ENCODE results near the gene ZNF507.

The ZNF507 gene

DNA sequence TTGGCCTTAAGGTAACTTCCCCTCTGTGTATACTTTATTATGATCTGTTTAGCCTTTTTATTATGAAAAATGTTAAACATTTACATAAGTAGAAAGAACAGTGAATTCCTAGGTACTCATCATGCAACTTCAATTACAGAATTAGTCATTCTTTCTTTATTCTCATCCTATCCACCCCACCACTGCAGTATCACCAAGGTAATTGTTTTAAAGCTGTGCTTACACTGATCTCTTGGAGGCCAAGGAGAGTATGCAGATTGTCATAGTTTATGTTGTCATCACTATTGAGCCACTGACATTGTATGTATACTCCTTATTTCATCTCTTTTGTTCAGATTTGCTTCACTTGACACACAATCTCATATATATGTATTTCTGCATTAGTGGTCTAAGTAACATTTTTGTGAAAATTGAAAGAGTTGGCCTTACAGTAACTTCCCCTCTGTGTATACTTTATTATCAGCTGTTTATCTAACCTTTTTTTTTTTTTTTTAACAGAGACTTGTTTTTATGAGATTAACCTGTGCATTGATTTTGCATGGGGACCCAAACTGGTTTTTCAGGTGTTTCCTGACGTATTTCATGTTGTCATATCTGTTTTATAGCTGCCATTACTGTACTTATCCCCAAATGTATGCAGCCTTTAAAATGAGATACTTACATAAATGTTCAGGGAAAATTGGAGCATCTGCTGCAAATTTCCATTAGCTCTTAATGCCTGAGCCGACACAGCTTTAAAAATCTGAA, 4.5 kb downstream of the ZNF507 start:
- H3K9ac ChIP-seq (ENCODE audit: low read length) = no peak overlapping the region
- H3K79me1 ChIP-seq (ENCODE audit: low read length) = peaks cover 14% of the 10 kb centered on the region
- WGBS (ENCODE audit: extremely low coverage, insufficient coverage, low lambda C conversion rate) = no CpG with 5 or more reads among the region's 2 CpGs
- H3K79me2 ChIP-seq (ENCODE audit: control insufficient read depth, insufficient read depth, low read length) = peaks cover 11% of the 10 kb centered on the region
- no peak overlapping the region for H2AK5ac ChIP-seq (ENCODE audit: low read length)
- H3K4me1 ChIP-seq (ENCODE audit: control insufficient read depth, low read depth, low read length) = no peaks in the 10 kb centered on the region
- no peak overlapping the region for H2BK5ac ChIP-seq (ENCODE audit: low read length)
- H3K27me3 ChIP-seq (ENCODE audit: insufficient read depth, low read length, poor library complexity) = no peaks in the 10 kb centered on the region
- H4K8ac ChIP-seq (ENCODE audit: low read depth, low read length) = no peak overlapping the region
- peaks cover 10% of the 10 kb centered on the region for H3K36me3 ChIP-seq (ENCODE audit: control insufficient read depth, insufficient read depth, low read length)
- H2BK15ac ChIP-seq (replicated peaks; ENCODE audit: low read depth) = no peak overlapping the region
- H3K18ac ChIP-seq (ENCODE audit: low read length) = no peak overlapping the region
- no peak overlapping the region for H4K5ac ChIP-seq (ENCODE audit: low read length)
- H3K4me2 ChIP-seq (ENCODE audit: low read length) = no peak overlapping the region
- no peak overlapping the region for H3K23ac ChIP-seq (ENCODE audit: low read length)
- H2BK120ac ChIP-seq (ENCODE audit: low read depth, low read length) = no peak overlapping the region
- DNase-seq = no peak
- H3K27ac ChIP-seq (ENCODE audit: low read depth, low read length) = no peak overlapping the region
- H3K56ac ChIP-seq (ENCODE audit: low read length) = no peak overlapping the region
- H3K4me3 ChIP-seq (ENCODE audit: low read length) = no peak overlapping the region
- H3K4ac ChIP-seq (ENCODE audit: low read depth, low read length) = no peak overlapping the region

DNA sequence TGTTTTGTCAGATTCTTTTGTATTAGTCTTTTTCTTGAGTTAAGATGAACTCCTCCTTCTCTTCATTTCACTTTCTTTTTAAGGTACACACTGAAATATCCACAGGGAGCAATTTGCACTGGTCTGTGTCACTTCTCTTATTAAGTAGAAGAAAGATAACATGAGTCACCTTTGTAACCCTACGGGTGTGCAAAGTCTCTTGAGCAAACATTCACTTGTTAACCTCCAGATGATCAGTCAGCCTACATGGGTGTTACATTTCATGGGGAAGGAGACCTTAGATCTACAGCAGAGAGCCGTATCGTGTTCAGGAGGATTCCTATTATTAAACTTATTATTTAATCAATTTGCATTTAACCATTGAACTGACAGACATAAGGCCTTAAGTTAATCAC, 5.1 kb downstream of the ZNF507 start:
- H3K4ac ChIP-seq (ENCODE audit: low read depth, low read length) = no peak overlapping the region
- H3K36me3 ChIP-seq (ENCODE audit: control insufficient read depth, insufficient read depth, low read length) = peaks cover 10% of the 10 kb centered on the region
- H4K5ac ChIP-seq (ENCODE audit: low read length) = no peak overlapping the region
- H3K9ac ChIP-seq (ENCODE audit: low read length) = no peak overlapping the region
- no peak overlapping the region for H2AK5ac ChIP-seq (ENCODE audit: low read length)
- no peak overlapping the region for H4K8ac ChIP-seq (ENCODE audit: low read depth, low read length)
- peaks cover 11% of the 10 kb centered on the region for H3K79me2 ChIP-seq (ENCODE audit: control insufficient read depth, insufficient read depth, low read length)
- H3K27ac ChIP-seq (ENCODE audit: low read depth, low read length) = no peak overlapping the region
- H2BK120ac ChIP-seq (ENCODE audit: low read depth, low read length) = no peak overlapping the region
- H3K56ac ChIP-seq (ENCODE audit: low read length) = no peak overlapping the region
- no peak overlapping the region for H3K18ac ChIP-seq (ENCODE audit: low read length)
- H3K4me2 ChIP-seq (ENCODE audit: low read length) = no peak overlapping the region
- no peak overlapping the region for H3K23ac ChIP-seq (ENCODE audit: low read length)
- H2BK5ac ChIP-seq (ENCODE audit: low read length) = no peak overlapping the region
- no peak overlapping the region for H2BK15ac ChIP-seq (replicated peaks; ENCODE audit: low read depth)
- peaks cover 14% of the 10 kb centered on the region for H3K79me1 ChIP-seq (ENCODE audit: low read length)
- WGBS (ENCODE audit: extremely low coverage, insufficient coverage, low lambda C conversion rate) = no CpG with 5 or more reads among the region's 3 CpGs
- DNase-seq = no peak
- H3K4me3 ChIP-seq (ENCODE audit: low read length) = no peak overlapping the region
- no peaks in the 10 kb centered on the region for H3K27me3 ChIP-seq (ENCODE audit: insufficient read depth, low read length, poor library complexity)
- no peaks in the 10 kb centered on the region for H3K4me1 ChIP-seq (ENCODE audit: control insufficient read depth, low read depth, low read length)

DNA sequence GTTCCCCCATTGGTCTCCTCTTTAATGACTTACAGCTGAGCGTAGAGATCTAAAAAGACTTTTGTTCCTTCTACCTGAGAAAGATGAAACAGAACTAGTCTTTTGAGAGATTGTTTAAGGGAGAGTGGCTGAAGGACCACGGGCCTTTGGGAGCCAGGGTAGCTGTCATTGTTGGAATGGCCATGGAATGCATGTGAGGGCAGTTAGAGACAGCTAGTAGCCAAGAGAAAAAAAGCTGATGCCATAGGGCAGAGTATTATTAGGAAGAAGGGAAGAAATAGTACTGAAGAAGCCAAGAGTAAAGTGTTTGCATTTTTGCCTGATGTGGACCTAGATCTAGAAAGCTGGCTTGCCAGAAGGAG, 5.6 kb downstream of the ZNF507 start:
- no CpG with 5 or more reads among the region's 2 CpGs for WGBS (ENCODE audit: extremely low coverage, insufficient coverage, low lambda C conversion rate)
- no peak overlapping the region for H3K9ac ChIP-seq (ENCODE audit: low read length)
- H3K79me1 ChIP-seq (ENCODE audit: low read length) = peaks cover 14% of the 10 kb centered on the region
- H3K27ac ChIP-seq (ENCODE audit: low read depth, low read length) = no peak overlapping the region
- no peak overlapping the region for H2BK120ac ChIP-seq (ENCODE audit: low read depth, low read length)
- no peak overlapping the region for H2BK5ac ChIP-seq (ENCODE audit: low read length)
- no peak overlapping the region for H3K4me3 ChIP-seq (ENCODE audit: low read length)
- no peak overlapping the region for H2BK15ac ChIP-seq (replicated peaks; ENCODE audit: low read depth)
- H3K27me3 ChIP-seq (ENCODE audit: insufficient read depth, low read length, poor library complexity) = no peaks in the 10 kb centered on the region
- DNase-seq = no peak
- H3K56ac ChIP-seq (ENCODE audit: low read length) = no peak overlapping the region
- peaks cover 10% of the 10 kb centered on the region for H3K36me3 ChIP-seq (ENCODE audit: control insufficient read depth, insufficient read depth, low read length)
- no peak overlapping the region for H4K8ac ChIP-seq (ENCODE audit: low read depth, low read length)
- no peaks in the 10 kb centered on the region for H3K4me1 ChIP-seq (ENCODE audit: control insufficient read depth, low read depth, low read length)
- H3K18ac ChIP-seq (ENCODE audit: low read length) = no peak overlapping the region
- no peak overlapping the region for H3K23ac ChIP-seq (ENCODE audit: low read length)
- peaks cover 10% of the 10 kb centered on the region for H3K79me2 ChIP-seq (ENCODE audit: control insufficient read depth, insufficient read depth, low read length)
- no peak overlapping the region for H3K4me2 ChIP-seq (ENCODE audit: low read length)
- H4K5ac ChIP-seq (ENCODE audit: low read length) = no peak overlapping the region
- H3K4ac ChIP-seq (ENCODE audit: low read depth, low read length) = no peak overlapping the region
- H2AK5ac ChIP-seq (ENCODE audit: low read length) = no peak overlapping the region

DNA sequence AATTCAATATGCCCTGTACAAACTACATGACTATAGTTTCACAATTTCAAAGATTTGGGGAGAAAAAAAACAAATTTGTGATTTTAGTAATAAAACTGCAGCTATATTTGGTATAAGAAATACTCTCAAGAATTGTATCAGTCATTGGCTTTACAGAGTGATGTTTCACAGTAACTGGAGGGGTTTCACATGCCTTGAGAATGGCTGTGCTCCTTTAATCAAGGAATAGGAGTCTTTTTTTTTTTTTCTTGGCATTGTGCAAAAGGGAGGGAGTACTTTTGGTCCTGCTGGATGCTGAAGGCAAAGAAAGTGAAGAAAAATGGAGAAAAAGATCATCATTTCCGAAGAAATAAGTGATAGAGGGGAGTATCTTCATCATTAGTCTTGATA, 6.8 kb downstream of the ZNF507 start:
- no peak for DNase-seq
- Histone ChIP-seq H3K79me2 (ENCODE audit: control insufficient read depth, insufficient read depth, low read length) (no peaks in the 10 kb centered on the region), H2BK120ac (ENCODE audit: low read depth, low read length) (no peak overlapping the region), H3K4me1 (ENCODE audit: control insufficient read depth, low read depth, low read length) (no peaks in the 10 kb centered on the region), H3K18ac (ENCODE audit: low read length) (no peak overlapping the region), H2BK5ac (ENCODE audit: low read length) (no peak overlapping the region), H4K5ac (ENCODE audit: low read length) (no peak overlapping the region), H3K27ac (ENCODE audit: low read depth, low read length) (no peak overlapping the region), H2BK15ac (replicated peaks; ENCODE audit: low read depth) (no peak overlapping the region), H3K9ac (ENCODE audit: low read length) (no peak overlapping the region), H4K8ac (ENCODE audit: low read depth, low read length) (no peak overlapping the region), H3K4me2 (ENCODE audit: low read length) (no peak overlapping the region), H3K23ac (ENCODE audit: low read length) (no peak overlapping the region), H3K79me1 (ENCODE audit: low read length) (peaks cover 12% of the 10 kb centered on the region), H3K36me3 (ENCODE audit: control insufficient read depth, insufficient read depth, low read length) (peaks cover 13% of the 10 kb centered on the region), H3K27me3 (ENCODE audit: insufficient read depth, low read length, poor library complexity) (no peaks in the 10 kb centered on the region), H3K4me3 (ENCODE audit: low read length) (no peak overlapping the region), H3K56ac (ENCODE audit: low read length) (no peak overlapping the region), H3K4ac (ENCODE audit: low read depth, low read length) (no peak overlapping the region), H2AK5ac (ENCODE audit: low read length) (no peak overlapping the region)
- no CpG with 5 or more reads among the region's 1 CpG for WGBS (ENCODE audit: extremely low coverage, insufficient coverage, low lambda C conversion rate)

DNA sequence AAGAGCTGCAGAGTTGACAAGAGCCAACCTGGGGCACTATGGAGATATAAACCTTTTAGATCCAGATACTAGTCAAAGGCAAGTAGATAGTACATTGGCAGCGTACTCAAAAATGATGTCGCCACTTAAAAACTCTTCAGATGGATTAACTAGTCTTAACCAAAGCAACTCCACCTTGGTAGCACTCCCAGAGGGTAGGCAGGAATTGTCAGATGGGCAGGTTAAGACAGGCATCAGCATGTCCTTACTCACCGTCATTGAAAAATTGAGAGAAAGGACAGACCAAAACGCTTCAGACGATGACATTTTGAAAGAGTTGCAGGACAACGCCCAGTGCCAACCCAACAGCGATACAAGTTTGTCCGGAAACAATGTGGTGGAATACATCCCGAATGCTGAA, 8.9 kb downstream of the ZNF507 start:
- no peak for DNase-seq
- Histone ChIP-seq H3K27ac (ENCODE audit: low read depth, low read length) (no peak overlapping the region), H3K79me2 (ENCODE audit: control insufficient read depth, insufficient read depth, low read length) (no peaks in the 10 kb centered on the region), H3K4me1 (ENCODE audit: control insufficient read depth, low read depth, low read length) (no peaks in the 10 kb centered on the region), H3K4me3 (ENCODE audit: low read length) (no peak overlapping the region), H3K9ac (ENCODE audit: low read length) (no peak overlapping the region), H2BK15ac (replicated peaks; ENCODE audit: low read depth) (no peak overlapping the region), H3K36me3 (ENCODE audit: control insufficient read depth, insufficient read depth, low read length) (peaks cover 11% of the 10 kb centered on the region), H3K23ac (ENCODE audit: low read length) (no peak overlapping the region), H4K5ac (ENCODE audit: low read length) (no peak overlapping the region), H3K27me3 (ENCODE audit: insufficient read depth, low read length, poor library complexity) (no peaks in the 10 kb centered on the region), H3K56ac (ENCODE audit: low read length) (no peak overlapping the region), H3K4me2 (ENCODE audit: low read length) (no peak overlapping the region), H4K8ac (ENCODE audit: low read depth, low read length) (no peak overlapping the region), H2BK120ac (ENCODE audit: low read depth, low read length) (no peak overlapping the region), H2AK5ac (ENCODE audit: low read length) (no peak overlapping the region), H3K18ac (ENCODE audit: low read length) (no peak overlapping the region), H3K4ac (ENCODE audit: low read depth, low read length) (no peak overlapping the region), H2BK5ac (ENCODE audit: low read length) (no peak overlapping the region), H3K79me1 (ENCODE audit: low read length) (peaks cover 6% of the 10 kb centered on the region)
- WGBS (ENCODE audit: extremely low coverage, insufficient coverage, low lambda C conversion rate) = no CpG with 5 or more reads among the region's 9 CpGs

DNA sequence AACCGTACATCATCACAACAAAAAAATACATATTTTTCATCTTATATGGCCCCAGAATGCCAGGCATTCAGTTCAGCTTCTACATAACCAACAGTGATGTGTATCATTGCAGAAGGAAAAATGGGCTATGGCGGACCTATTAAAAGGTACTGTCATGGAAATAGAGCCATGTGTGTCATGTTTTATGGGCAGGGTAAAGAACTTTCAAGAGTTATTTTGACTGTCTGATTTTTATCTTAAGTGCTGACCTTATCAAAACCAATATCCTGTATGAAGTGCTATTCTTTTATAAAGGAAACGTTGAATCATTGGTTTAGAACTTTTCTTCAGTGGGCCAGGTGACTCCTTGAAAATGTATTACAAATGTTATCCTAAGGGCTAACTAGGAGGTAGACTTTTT, 9.9 kb downstream of the ZNF507 start:
- WGBS (ENCODE audit: extremely low coverage, insufficient coverage, low lambda C conversion rate) = 100% methylated on average over 1 of the region's 3 CpGs
- Histone ChIP-seq H4K5ac (ENCODE audit: low read length) (no peak overlapping the region), H4K8ac (ENCODE audit: low read depth, low read length) (no peak overlapping the region), H2BK120ac (ENCODE audit: low read depth, low read length) (no peak overlapping the region), H2BK5ac (ENCODE audit: low read length) (no peak overlapping the region), H2BK15ac (replicated peaks; ENCODE audit: low read depth) (no peak overlapping the region), H3K27me3 (ENCODE audit: insufficient read depth, low read length, poor library complexity) (no peaks in the 10 kb centered on the region), H3K79me1 (ENCODE audit: low read length) (peaks cover 6% of the 10 kb centered on the region), H3K56ac (ENCODE audit: low read length) (no peak overlapping the region), H3K4ac (ENCODE audit: low read depth, low read length) (no peak overlapping the region), H3K4me2 (ENCODE audit: low read length) (no peak overlapping the region), H3K9ac (ENCODE audit: low read length) (no peak overlapping the region), H3K4me3 (ENCODE audit: low read length) (no peak overlapping the region), H3K79me2 (ENCODE audit: control insufficient read depth, insufficient read depth, low read length) (no peaks in the 10 kb centered on the region), H3K4me1 (ENCODE audit: control insufficient read depth, low read depth, low read length) (no peaks in the 10 kb centered on the region), H3K27ac (ENCODE audit: low read depth, low read length) (no peak overlapping the region), H3K23ac (ENCODE audit: low read length) (no peak overlapping the region), H3K18ac (ENCODE audit: low read length) (no peak overlapping the region), H2AK5ac (ENCODE audit: low read length) (no peak overlapping the region), H3K36me3 (ENCODE audit: control insufficient read depth, insufficient read depth, low read length) (peaks cover 11% of the 10 kb centered on the region)
- no peak for DNase-seq
